Activated CD4-positive, alpha-beta memory T cell treated with anti-CD3 and anti-CD28 coated beads for 36 hours (primary cell): ENCODE measurements around the gene ZNF521. TPM values are rescaled to one million over a fixed set of nuclear protein-coding genes. Genes with fewer than 3 reads are reported as not detected.
"Not testable (repeated sequence)": the region's sequence is repeated elsewhere in the genome, so short reads cannot be mapped to it uniquely, and the experiment has no call there.

Experiments
- CTCF ChIA-PET: fragments of 350-600 bp; sonication (Branson Sonifier 250); formaldehyde crosslinking; loops from one replicate; lab custom pipeline; 2021; ENCODE audit warnings: antibody characterized with exemption, inconsistent platforms; lab: Charles Lee
- POLR2A ChIA-PET: fragments of 350-600 bp; sonication (Branson Sonifier 250); formaldehyde crosslinking; loops from one replicate; lab custom pipeline; 2021; ENCODE audit warnings: antibody characterized with exemption; lab: Charles Lee
- DNase-seq: peaks from one replicate; pipeline ENCODE4 v3.0.0-alpha.2; 2020
- H3K27ac Mint-ChIP-seq: one replicate; pipeline ENCODE4 v1.8.0; 2021; ENCODE audit warnings: mixed read lengths
- H3K27me3 Mint-ChIP-seq: one replicate; pipeline ENCODE4 v1.8.0; 2021; ENCODE audit warnings: mixed read lengths
- H3K36me3 Mint-ChIP-seq: one replicate; pipeline ENCODE4 v1.8.0; 2021; ENCODE audit warnings: mixed read lengths
- H3K4me1 Mint-ChIP-seq: one replicate; pipeline ENCODE4 v1.8.0; 2021; ENCODE audit warnings: low read depth, mixed read lengths
- H3K4me3 Mint-ChIP-seq: one replicate; pipeline ENCODE4 v1.8.0; 2021; ENCODE audit warnings: mild to moderate bottlenecking, mixed read lengths
- H3K9me3 Mint-ChIP-seq: one replicate; pipeline ENCODE4 v1.8.0; 2021; ENCODE audit warnings: mixed read lengths
- intact Hi-C: fragments of 100-400 bp; cut with micrococcal nuclease; formaldehyde crosslinking; loops from one replicate; pipeline ENCODE4 v1.15.1; 2023
- total RNA-seq, 2 experiments: library from RNA; stranded (reverse); gene quantifications; one replicate each; pipeline ENCODE4 v1.2.3, GENCODE V29; 2021

ZNF521 gene
- total RNA-seq, 2 experiments from 2014 or later, result not detected

- POLR2A ChIA-PET, result no interaction called here
- peaks cover 10% of the 10 kb centered on the region for H3K27me3 Mint-ChIP-seq
- CTCF ChIA-PET, result no interaction called here
- H3K4me3 Mint-ChIP-seq, result no peak overlapping the region
- no peak for DNase-seq
- intact Hi-C loops, result no loop called here
- H3K27ac Mint-ChIP-seq, result no peak overlapping the region
- no peaks in the 10 kb centered on the region for H3K36me3 Mint-ChIP-seq
- H3K4me1 Mint-ChIP-seq, result no peaks in the 10 kb centered on the region
- H3K9me3 Mint-ChIP-seq, result no peaks in the 10 kb centered on the region
These were observed 68.9 kb downstream of the ZNF521 start for GRCh38 chr18:25282896-25283703.

- no peaks in the 10 kb centered on the region for H3K9me3 Mint-ChIP-seq
- H3K4me1 Mint-ChIP-seq, result no peaks in the 10 kb centered on the region
- DNase-seq, result no peak
- H3K4me3 Mint-ChIP-seq, result no peak overlapping the region
- no peaks in the 10 kb centered on the region for H3K36me3 Mint-ChIP-seq
- H3K27me3 Mint-ChIP-seq, result peaks cover 10% of the 10 kb centered on the region
- POLR2A ChIA-PET, result no interaction called here
- intact Hi-C loops, result no loop called here
- CTCF ChIA-PET, result no interaction called here
- no peak overlapping the region for H3K27ac Mint-ChIP-seq
These were observed 69.7 kb downstream of the ZNF521 start for GRCh38 chr18:25282282-25282681.

- H3K9me3 Mint-ChIP-seq, result no peaks in the 10 kb centered on the region
- no peak overlapping the region for H3K27ac Mint-ChIP-seq
- POLR2A ChIA-PET, result no interaction called here
- H3K36me3 Mint-ChIP-seq, result no peaks in the 10 kb centered on the region
- CTCF ChIA-PET, result no interaction called here
- peaks cover 10% of the 10 kb centered on the region for H3K27me3 Mint-ChIP-seq
- no peak for DNase-seq
- no peaks in the 10 kb centered on the region for H3K4me1 Mint-ChIP-seq
- intact Hi-C loops, result no loop called here
- no peak overlapping the region for H3K4me3 Mint-ChIP-seq
These were observed 70.4 kb downstream of the ZNF521 start for GRCh38 chr18:25281556-25281955.

GRCh38 chr18:25279961-25280360, 72.0 kb downstream of the ZNF521 start:
- Mint-ChIP-seq H3K4me3 (no peak overlapping the region), H3K27me3 (peaks cover 10% of the 10 kb centered on the region), H3K4me1 (no peaks in the 10 kb centered on the region), H3K36me3 (no peaks in the 10 kb centered on the region), H3K9me3 (no peaks in the 10 kb centered on the region), H3K27ac (no peak overlapping the region)
- intact Hi-C loops, result no loop called here
- ChIA-PET CTCF (no interaction called here), POLR2A (no interaction called here)
- DNase-seq, result no peak

- CTCF ChIA-PET, result no interaction called here
- H3K27ac Mint-ChIP-seq, result no peak overlapping the region
These were observed 72.4 kb downstream of the ZNF521 start for GRCh38 chr18:25279556-25279955.

GRCh38 chr18:25279133-25279532, 72.8 kb downstream of the ZNF521 start:
- intact Hi-C loops, result no loop called here
- no peak overlapping the region for H3K27ac Mint-ChIP-seq
- POLR2A ChIA-PET, result no interaction called here
- H3K9me3 Mint-ChIP-seq, result no peaks in the 10 kb centered on the region
- no peak overlapping the region for H3K4me3 Mint-ChIP-seq
- no peak for DNase-seq
- CTCF ChIA-PET, result no interaction called here
- H3K27me3 Mint-ChIP-seq, result peaks cover 10% of the 10 kb centered on the region
- H3K4me1 Mint-ChIP-seq, result no peaks in the 10 kb centered on the region
- no peaks in the 10 kb centered on the region for H3K36me3 Mint-ChIP-seq

More at GRCh38 chr18:25279556-25279955, 72.4 kb downstream of the ZNF521 start:
- H3K4me3 Mint-ChIP-seq, result no peak overlapping the region
- H3K27me3 Mint-ChIP-seq, result peaks cover 10% of the 10 kb centered on the region
- H3K9me3 Mint-ChIP-seq, result no peaks in the 10 kb centered on the region
- POLR2A ChIA-PET, result no interaction called here
- intact Hi-C loops, result no loop called here
- no peak for DNase-seq
- H3K4me1 Mint-ChIP-seq, result no peaks in the 10 kb centered on the region
- no peaks in the 10 kb centered on the region for H3K36me3 Mint-ChIP-seq

- intact Hi-C loops, result no loop called here
- ChIA-PET POLR2A (no interaction called here), CTCF (no interaction called here)
- H3K4me3 Mint-ChIP-seq, result no peak overlapping the region
- no peaks in the 10 kb centered on the region for H3K4me1 Mint-ChIP-seq
- peaks cover 10% of the 10 kb centered on the region for H3K27me3 Mint-ChIP-seq
- H3K36me3 Mint-ChIP-seq, result no peaks in the 10 kb centered on the region
- no peaks in the 10 kb centered on the region for H3K9me3 Mint-ChIP-seq
- H3K27ac Mint-ChIP-seq, result no peak overlapping the region
- DNase-seq, result no peak
These were observed 73.6 kb downstream of the ZNF521 start for GRCh38 chr18:25278394-25278793.

GRCh38 chr18:25275412-25276001, 76.5 kb downstream of the ZNF521 start:
- ChIA-PET CTCF (no interaction called here), POLR2A (no interaction called here)
- no peak overlapping the region for H3K27ac Mint-ChIP-seq
- intact Hi-C loops, result no loop called here
- peaks cover 6% of the 10 kb centered on the region for H3K9me3 Mint-ChIP-seq
- H3K36me3 Mint-ChIP-seq, result no peaks in the 10 kb centered on the region
- peaks cover 2% of the 10 kb centered on the region for H3K27me3 Mint-ChIP-seq
- no peaks in the 10 kb centered on the region for H3K4me1 Mint-ChIP-seq
- no peak for DNase-seq
- no peak overlapping the region for H3K4me3 Mint-ChIP-seq

- Mint-ChIP-seq H3K4me1 (no peaks in the 10 kb centered on the region), H3K4me3 (no peak overlapping the region), H3K9me3 (peaks cover 6% of the 10 kb centered on the region), H3K27ac (no peak overlapping the region), H3K27me3 (peaks cover under 1% of the 10 kb centered on the region), H3K36me3 (no peaks in the 10 kb centered on the region)
- intact Hi-C loops, result no loop called here
- POLR2A ChIA-PET, result no interaction called here
- CTCF ChIA-PET, result no interaction called here
- no peak for DNase-seq
These were observed 77.0 kb downstream of the ZNF521 start for GRCh38 chr18:25274926-25275325.

- H3K27me3 Mint-ChIP-seq, POLR2A ChIA-PET, H3K36me3 Mint-ChIP-seq, intact Hi-C loops, H3K9me3 Mint-ChIP-seq, DNase-seq, CTCF ChIA-PET, H3K4me3 Mint-ChIP-seq, H3K4me1 Mint-ChIP-seq, H3K27ac Mint-ChIP-seq: not testable (repeated sequence)
These were observed 84.9 kb downstream of the ZNF521 start for GRCh38 chr18:25266931-25267527.

GRCh38 chr18:25262920-25263319, 89.0 kb downstream of the ZNF521 start:
- intact Hi-C loops, result no loop called here
- Mint-ChIP-seq H3K27me3 (peaks cover 1% of the 10 kb centered on the region), H3K36me3 (no peaks in the 10 kb centered on the region), H3K27ac (no peak overlapping the region), H3K4me3 (no peak overlapping the region), H3K9me3 (no peaks in the 10 kb centered on the region), H3K4me1 (no peaks in the 10 kb centered on the region)
- DNase-seq, result no peak
- POLR2A ChIA-PET, result no interaction called here
- CTCF ChIA-PET, result no interaction called here

- ChIA-PET CTCF (no interaction called here), POLR2A (no interaction called here)
- Mint-ChIP-seq H3K27ac (no peak overlapping the region), H3K36me3 (no peaks in the 10 kb centered on the region), H3K9me3 (no peaks in the 10 kb centered on the region), H3K27me3 (peaks cover 1% of the 10 kb centered on the region), H3K4me1 (no peaks in the 10 kb centered on the region), H3K4me3 (no peak overlapping the region)
- DNase-seq, result no peak
- intact Hi-C loops, result no loop called here
These were observed 90.2 kb downstream of the ZNF521 start for GRCh38 chr18:25261768-25262167.
